Tibial nerve (tissue), 4 donors: ENCODE results near the gene ADAMTS2. TPM values are rescaled to one million over a fixed set of nuclear protein-coding genes. Genes with fewer than 3 reads are reported as not detected.

ENCODE experiments used
- DNase-seq, 2 donors: peaks; one replicate each; pipeline ENCODE4 v3.0.0-alpha.2; 2019; ENCODE audit warnings: low spot score in 2 of 2
- H3K27ac ChIP-seq, 4 donors: fragments of 200-600 bp; sonication (generic) in 3 of 4; one replicate each; pipeline ENCODE4 v1.5.1; 2017 to 2019; ENCODE audit warnings: mild to moderate bottlenecking in 1 of 4
- H3K27me3 ChIP-seq, 2 donors: fragments of 200-600 bp; sonication (generic) in 1 of 2; one replicate each; pipeline versions ENCODE4 v1.5.1 to v1.6.0; 2017 to 2019
- H3K36me3 ChIP-seq, 3 donors: fragments of 200-600 bp; sonication (generic); one replicate each; pipeline ENCODE4 v1.5.1; 2018 to 2019
- H3K4me1 ChIP-seq, 4 donors: fragments of 200-600 bp; sonication (generic) in 3 of 4; one replicate each; pipeline ENCODE4 v1.5.1; 2017 to 2019
- H3K4me3 ChIP-seq, 4 donors: fragments of 200-600 bp; sonication (generic) in 3 of 4; one replicate each; pipeline ENCODE4 v1.5.1; 2017 to 2019; ENCODE audit warnings: mild to moderate bottlenecking in 1 of 4, moderate library complexity in 1 of 4
- H3K9me3 ChIP-seq, 4 donors: fragments of 200-600 bp; sonication (generic) in 3 of 4; one replicate each; pipeline ENCODE4 v1.5.1; 2017 to 2019
- EP300 ChIP-seq, 2 donors: sonication (generic); formaldehyde crosslinking; IDR thresholded peaks; one replicate each; pipeline ENCODE4 v1.6.1; 2017; ENCODE audit warnings: antibody characterized with exemption in 2 of 2, mild to moderate bottlenecking in 1 of 2
- POLR2A ChIP-seq, 2 donors: fragments of 450-650 bp; IDR thresholded peaks; one replicate each; pipeline ENCODE4 v1.6.1; 2017; ENCODE audit warnings: antibody characterized with exemption in 2 of 2, mild to moderate bottlenecking in 2 of 2, moderate library complexity in 2 of 2
- WGBS, 2 donors: methylation state at CpG; one replicate each; pipeline ENCODE4 v1.1.5; 2018; 5-methylcytosine and 5-hydroxymethylcytosine counted together
- total RNA-seq, 4 donors: library from RNA; depleted of rRNA; stranded (reverse); fragments of >200 nt; gene quantifications; one replicate each; pipeline ENCODE4 v1.1.0, GENCODE V29; 2016
- TF ChIP-seq, protein P1 (sequence below), 5 experiments: fragments of 200-600 bp in 3 of 5; fragments of 450-650 bp in 2 of 5; sonication (generic) in 3 of 5; IDR thresholded peaks; one replicate each; pipeline ENCODE4 v1.5.1; 2016 to 2019; ENCODE audit warnings: antibody characterized with exemption in 5 of 5, mild to moderate bottlenecking in 3 of 5, moderate library complexity in 2 of 5

Gene ADAMTS2
- total RNA-seq, 4 donors from 2014 or later: 23.2 to 58.8 (median 47.2) TPM

GRCh38 chr5:179221877-179222220, 123.4 kb downstream of the ADAMTS2 start:
- Histone ChIP-seq H3K27me3 (no peaks in the 10 kb centered on the region), H3K4me1 (peaks cover 0 to 16% (median 0%) of the 10 kb centered on the region in 4 donors), H3K36me3 (no peaks in the 10 kb centered on the region), H3K27ac (no peak overlapping the region), H3K9me3 (no peaks in the 10 kb centered on the region), H3K4me3 (no peak overlapping the region)
- DNase-seq: no peak
- 77 to 83% methylated on average over 2 to 6 of the region's 6 CpGs for WGBS, 2 donors
- TF ChIP-seq POLR2A (IDR thresholded peaks at IDR 0.05): no peak
- TF ChIP-seq EP300 (IDR thresholded peaks at IDR 0.05): no peak
- TF ChIP-seq, protein P1, sequence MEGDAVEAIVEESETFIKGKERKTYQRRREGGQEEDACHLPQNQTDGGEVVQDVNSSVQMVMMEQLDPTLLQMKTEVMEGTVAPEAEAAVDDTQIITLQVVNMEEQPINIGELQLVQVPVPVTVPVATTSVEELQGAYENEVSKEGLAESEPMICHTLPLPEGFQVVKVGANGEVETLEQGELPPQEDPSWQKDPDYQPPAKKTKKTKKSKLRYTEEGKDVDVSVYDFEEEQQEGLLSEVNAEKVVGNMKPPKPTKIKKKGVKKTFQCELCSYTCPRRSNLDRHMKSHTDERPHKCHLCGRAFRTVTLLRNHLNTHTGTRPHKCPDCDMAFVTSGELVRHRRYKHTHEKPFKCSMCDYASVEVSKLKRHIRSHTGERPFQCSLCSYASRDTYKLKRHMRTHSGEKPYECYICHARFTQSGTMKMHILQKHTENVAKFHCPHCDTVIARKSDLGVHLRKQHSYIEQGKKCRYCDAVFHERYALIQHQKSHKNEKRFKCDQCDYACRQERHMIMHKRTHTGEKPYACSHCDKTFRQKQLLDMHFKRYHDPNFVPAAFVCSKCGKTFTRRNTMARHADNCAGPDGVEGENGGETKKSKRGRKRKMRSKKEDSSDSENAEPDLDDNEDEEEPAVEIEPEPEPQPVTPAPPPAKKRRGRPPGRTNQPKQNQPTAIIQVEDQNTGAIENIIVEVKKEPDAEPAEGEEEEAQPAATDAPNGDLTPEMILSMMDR (IDR thresholded peaks at IDR 0.05): no peak

GRCh38 chr5:179221196-179221876, 123.9 kb downstream of the ADAMTS2 start:
- Histone ChIP-seq H3K27me3 (no peaks in the 10 kb centered on the region), H3K4me1 (peaks cover 0 to 16% (median 0%) of the 10 kb centered on the region in 4 donors), H3K27ac (no peak overlapping the region), H3K4me3 (no peak overlapping the region), H3K9me3 (no peaks in the 10 kb centered on the region), H3K36me3 (no peaks in the 10 kb centered on the region)
- TF ChIP-seq EP300 (IDR thresholded peaks at IDR 0.05) (no peak), POLR2A (IDR thresholded peaks at IDR 0.05) (no peak)
- TF ChIP-seq, protein P1 (IDR thresholded peaks at IDR 0.05): no peak
- no peak for DNase-seq
- 89 to 96% methylated on average over 7 to 9 of the region's 14 CpGs for WGBS, 2 donors

- TF ChIP-seq, protein P1 (IDR thresholded peaks at IDR 0.05): no peak
- TF ChIP-seq POLR2A (IDR thresholded peaks at IDR 0.05): no peak
- TF ChIP-seq EP300 (IDR thresholded peaks at IDR 0.05): no peak
- H3K4me1 ChIP-seq: peaks cover 0 to 16% (median 0%) of the 10 kb centered on the region in 4 donors
- DNase-seq: no peak
- H3K36me3 ChIP-seq: no peaks in the 10 kb centered on the region
- H3K27me3 ChIP-seq: no peaks in the 10 kb centered on the region
- no peak overlapping the region for H3K27ac ChIP-seq
- 79 to 83% methylated on average over 7 to 8 of the region's 8 CpGs for WGBS, 2 donors
- H3K4me3 ChIP-seq: no peak overlapping the region
- H3K9me3 ChIP-seq: no peaks in the 10 kb centered on the region
Measured at GRCh38 chr5:179220716-179221115, 124.5 kb downstream of the ADAMTS2 start.

- Histone ChIP-seq H3K9me3 (no peaks in the 10 kb centered on the region), H3K4me3 (no peak overlapping the region), H3K27me3 (no peaks in the 10 kb centered on the region), H3K4me1 (peaks cover 0 to 16% (median 0%) of the 10 kb centered on the region in 4 donors), H3K27ac (no peak overlapping the region), H3K36me3 (no peaks in the 10 kb centered on the region)
- 83 to 85% methylated on average over 29 to 30 of the region's 30 CpGs for WGBS, 2 donors
- no peak for DNase-seq
- TF ChIP-seq POLR2A (IDR thresholded peaks at IDR 0.05) (no peak), EP300 (IDR thresholded peaks at IDR 0.05) (no peak)
- TF ChIP-seq, protein P1 (IDR thresholded peaks at IDR 0.05): no peak
Measured at GRCh38 chr5:179219661-179220620, 125.3 kb downstream of the ADAMTS2 start.

GRCh38 chr5:179218943-179219330, 126.3 kb downstream of the ADAMTS2 start:
- H3K27ac ChIP-seq: no peak overlapping the region
- WGBS, 2 donors: 89 to 90% methylated on average over 4 of the region's 4 CpGs
- TF ChIP-seq, protein P1 (IDR thresholded peaks at IDR 0.05): no peak
- TF ChIP-seq EP300 (IDR thresholded peaks at IDR 0.05) (no peak), POLR2A (IDR thresholded peaks at IDR 0.05) (no peak)
- no peak overlapping the region for H3K4me3 ChIP-seq
- DNase-seq: no peak
- peaks cover 0 to 16% (median 0%) of the 10 kb centered on the region in 4 donors for H3K4me1 ChIP-seq
- H3K36me3 ChIP-seq: no peaks in the 10 kb centered on the region
- H3K9me3 ChIP-seq: no peaks in the 10 kb centered on the region
- no peaks in the 10 kb centered on the region for H3K27me3 ChIP-seq
